ENCODE data around the gene NF2.

- no peak for TF ChIP-seq CTCF (IDR thresholded peaks at IDR 0.05)
- TF ChIP-seq ZFX (IDR thresholded peaks at IDR 0.05; ENCODE audit: borderline replicate concordance), result no peak
Measured at GRCh38 chr22:29715705-29716104, 112.3 kb downstream of the NF2 start.
